ENCODE results near the gene SND1.

DNA sequence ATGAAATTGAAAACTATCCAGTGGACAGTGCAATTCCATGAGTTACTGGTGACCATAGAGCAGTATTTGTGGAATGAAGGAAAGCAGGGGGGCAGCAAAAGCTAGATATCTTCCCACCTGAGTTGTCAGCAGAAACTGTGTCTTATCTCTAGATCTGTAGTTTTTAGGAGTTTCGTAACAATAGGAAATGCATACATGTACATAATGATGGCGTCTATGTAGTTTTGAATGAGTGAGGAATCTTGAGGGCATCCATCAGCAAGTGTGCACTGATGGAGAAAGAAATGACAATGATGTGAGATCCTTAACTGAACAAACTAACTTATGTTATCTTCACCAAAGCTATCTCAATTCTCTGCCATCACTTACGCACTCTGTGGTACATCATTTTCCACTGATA lies 264.7 kb downstream of the SND1 start:
- TF ChIP-seq SP1 (IDR thresholded peaks at IDR 0.05) (no peak), BHLHE40 (IDR thresholded peaks at IDR 0.05; ENCODE audit: borderline replicate concordance) (no peak), SUZ12 (IDR thresholded peaks at IDR 0.05) (no peak), FOXM1 (IDR thresholded peaks at IDR 0.05; ENCODE audit: borderline replicate concordance) (no peak), ARNT (IDR thresholded peaks at IDR 0.05) (no peak), LEF1 (IDR thresholded peaks at IDR 0.05; ENCODE audit: borderline replicate concordance) (no peak), TARDBP (IDR thresholded peaks at IDR 0.05) (no peak), L3MBTL2 (conservative IDR thresholded peaks at IDR 0.05) (no peak), CTBP1 (IDR thresholded peaks at IDR 0.05; ENCODE audit: borderline replicate concordance) (no peak), NFRKB (IDR thresholded peaks at IDR 0.05) (no peak), ZNF384 (IDR thresholded peaks at IDR 0.05) (no peak), FOXA1 (IDR thresholded peaks at IDR 0.05) (no peak)
- TF ChIP-seq, protein P1, sequence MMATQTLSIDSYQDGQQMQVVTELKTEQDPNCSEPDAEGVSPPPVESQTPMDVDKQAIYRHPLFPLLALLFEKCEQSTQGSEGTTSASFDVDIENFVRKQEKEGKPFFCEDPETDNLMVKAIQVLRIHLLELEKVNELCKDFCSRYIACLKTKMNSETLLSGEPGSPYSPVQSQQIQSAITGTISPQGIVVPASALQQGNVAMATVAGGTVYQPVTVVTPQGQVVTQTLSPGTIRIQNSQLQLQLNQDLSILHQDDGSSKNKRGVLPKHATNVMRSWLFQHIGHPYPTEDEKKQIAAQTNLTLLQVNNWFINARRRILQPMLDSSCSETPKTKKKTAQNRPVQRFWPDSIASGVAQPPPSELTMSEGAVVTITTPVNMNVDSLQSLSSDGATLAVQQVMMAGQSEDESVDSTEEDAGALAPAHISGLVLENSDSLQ (IDR thresholded peaks at IDR 0.05): no peak
